Brain microvascular endothelial cell (primary cell): ENCODE results near the gene MCOLN2.

Experiments used
- DNase-seq: peaks from one replicate; pipeline ENCODE4 v3.0.0-alpha.2; 2020
- H3K27ac ChIP-seq: fragments of 250-450 bp; sonication (Bioruptor Pico); 2 replicates; pipeline ENCODE4 v1.5.1; 2020; ENCODE audit warnings: mild to moderate bottlenecking, moderate library complexity
- H3K27me3 ChIP-seq: fragments of 250-450 bp; sonication (Bioruptor Pico); replicated peaks from 2 replicates; pipeline ENCODE4 v1.5.1; 2020; ENCODE audit warnings: mild to moderate bottlenecking
- H3K36me3 ChIP-seq: fragments of 250-450 bp; sonication (Bioruptor Pico); replicated peaks from 2 replicates; pipeline ENCODE4 v1.5.1; 2020; ENCODE audit warnings: mild to moderate bottlenecking
- H3K4me3 ChIP-seq: 2 replicates; pipeline ENCODE4 v1.5.1; 2011; ENCODE audit warnings: low read depth, mild to moderate bottlenecking, control low read depth, low read length, moderate library complexity
- CTCF ChIP-seq: IDR thresholded peaks from 2 replicates; pipeline ENCODE4 v1.5.1; 2011; ENCODE audit warnings: low read depth, mild to moderate bottlenecking, moderate library complexity, low read length, control low read depth, inconsistent platforms; ENCODE audit errors: missing control alignments
- in situ Hi-C: cut with HindIII; loops from 2 replicates; pipeline ENCODE4 v1.10.0; 2017; ENCODE audit warnings: low sequenced_read_pairs, low pct_ligation_motif_present

Gene MCOLN2

DNA sequence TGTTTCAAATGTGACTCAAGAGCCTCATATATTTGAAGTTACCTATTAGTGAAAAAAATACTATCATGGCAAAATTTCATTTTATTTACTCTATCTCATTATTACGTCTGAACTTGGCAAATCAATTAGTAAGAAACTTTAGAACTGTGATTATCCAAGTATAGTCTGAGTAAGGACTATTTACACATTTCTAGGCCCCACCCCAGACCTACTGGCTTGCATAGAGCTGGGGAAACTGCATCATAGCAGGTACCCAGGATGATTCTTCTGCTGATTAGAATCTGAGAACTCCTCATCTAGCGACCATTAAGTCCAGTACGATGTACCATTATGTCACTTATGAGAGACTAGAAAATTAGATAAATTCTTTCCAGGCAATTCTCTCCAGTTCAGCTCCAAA is 31.2 kb upstream of the MCOLN2 start:
- no peak overlapping the region for H3K27ac ChIP-seq
- in situ Hi-C loops = no loop called here
- TF ChIP-seq CTCF = no peak
- no peak overlapping the region for H3K4me3 ChIP-seq
- no peaks in the 10 kb centered on the region for H3K36me3 ChIP-seq
- DNase-seq = no peak
- H3K27me3 ChIP-seq = peaks cover 2% of the 10 kb centered on the region

- no peak for TF ChIP-seq CTCF
- H3K27me3 ChIP-seq = peaks cover 2% of the 10 kb centered on the region
- H3K27ac ChIP-seq = no peak overlapping the region
- no peaks in the 10 kb centered on the region for H3K36me3 ChIP-seq
- in situ Hi-C loops = no loop called here
- no peak for DNase-seq
- no peak overlapping the region for H3K4me3 ChIP-seq
Observed at GRCh38 chr1:85027242-85027983, 30.5 kb upstream of the MCOLN2 start.

DNA sequence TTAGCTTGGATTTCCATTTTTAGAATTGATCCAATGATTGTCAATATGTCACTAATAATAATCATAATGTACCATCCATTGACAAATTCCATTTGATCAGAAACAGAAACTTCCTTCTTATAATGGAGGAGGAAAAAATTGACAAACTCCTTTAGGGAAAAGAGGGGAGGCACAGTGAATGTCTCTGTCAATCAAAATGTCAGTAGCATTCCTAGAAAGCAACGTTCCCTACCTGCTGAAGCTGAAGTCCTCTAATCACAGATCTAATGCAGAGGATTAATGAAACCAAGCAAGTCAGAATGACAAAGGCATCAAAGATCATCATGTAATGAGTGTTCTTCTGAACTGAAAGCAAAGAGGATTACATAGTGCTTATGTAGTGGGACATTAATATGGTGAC is 29.0 kb upstream of the MCOLN2 start:
- no peak overlapping the region for H3K27ac ChIP-seq
- DNase-seq = no peak
- in situ Hi-C loops = no loop called here
- peaks cover 8% of the 10 kb centered on the region for H3K27me3 ChIP-seq
- no peak for TF ChIP-seq CTCF
- no peak overlapping the region for H3K4me3 ChIP-seq
- no peaks in the 10 kb centered on the region for H3K36me3 ChIP-seq

GRCh38 chr1:85024736-85025135 is 27.8 kb upstream of the MCOLN2 start:
- in situ Hi-C loops = no loop called here
- Histone ChIP-seq H3K27me3 (peaks cover 11% of the 10 kb centered on the region), H3K27ac (no peak overlapping the region), H3K4me3 (no peak overlapping the region), H3K36me3 (no peaks in the 10 kb centered on the region)
- DNase-seq = no peak
- TF ChIP-seq CTCF = no peak

DNA sequence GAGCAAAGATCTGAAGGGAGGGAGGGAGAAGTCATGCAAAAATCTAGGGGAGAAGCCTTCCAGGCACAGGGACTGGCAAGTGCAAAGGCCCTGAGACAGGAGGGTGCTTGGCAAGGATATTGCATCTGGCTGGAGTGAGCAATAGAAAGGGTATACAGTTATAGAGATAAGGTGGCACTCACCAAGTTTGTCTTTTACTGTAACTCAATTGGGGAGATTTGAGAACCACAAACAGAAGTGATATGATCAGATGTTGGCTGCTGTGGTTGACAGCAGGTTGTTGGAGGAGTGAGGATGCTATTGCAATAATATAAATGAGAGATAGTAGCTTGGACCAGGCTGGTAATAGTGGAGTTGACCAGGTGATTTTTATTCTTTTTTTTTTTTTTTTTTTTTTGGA is 25.8 kb upstream of the MCOLN2 start:
- Histone ChIP-seq H3K4me3 (no peak overlapping the region), H3K36me3 (no peaks in the 10 kb centered on the region), H3K27ac (no peak overlapping the region), H3K27me3 (peaks cover 11% of the 10 kb centered on the region)
- DNase-seq = no peak
- in situ Hi-C loops = no loop called here
- TF ChIP-seq CTCF = no peak

DNA sequence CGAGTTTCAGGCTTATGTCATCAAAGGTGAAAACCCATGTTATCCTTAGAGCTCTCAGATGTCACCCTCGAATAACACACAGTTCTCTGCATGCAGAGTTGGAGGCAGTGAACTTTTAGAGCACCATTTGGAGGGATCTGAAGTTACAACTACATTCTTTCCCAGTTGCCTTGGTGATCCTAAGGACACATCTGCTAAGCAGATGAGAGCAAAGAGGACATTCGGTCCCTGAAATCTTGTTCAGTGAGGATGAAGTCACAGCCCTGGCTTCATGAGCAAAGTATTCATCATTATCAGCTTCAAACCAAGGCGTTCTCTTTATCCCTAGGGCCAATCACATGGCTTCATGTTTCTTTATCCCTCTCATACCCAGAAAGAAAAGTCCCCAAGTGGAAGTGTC is 23.1 kb upstream of the MCOLN2 start:
- Histone ChIP-seq H3K27ac (no peak overlapping the region), H3K27me3 (peaks cover 11% of the 10 kb centered on the region), H3K36me3 (no peaks in the 10 kb centered on the region), H3K4me3 (no peak overlapping the region)
- no peak for TF ChIP-seq CTCF
- in situ Hi-C loops = no loop called here
- DNase-seq = no peak
